ENCODE measurements around the gene PUDP.
"Not testable (repeated sequence)": the region's sequence is repeated elsewhere in the genome, so short reads cannot be mapped to it uniquely, and the experiment has no call there.

Gene PUDP

GRCh38 chrX:7071390-7071789, 76.6 kb downstream of the PUDP start:
- no peak for FAIRE-seq

GRCh38 chrX:7069556-7069955, 78.4 kb downstream of the PUDP start:
- no peak for FAIRE-seq

DNA sequence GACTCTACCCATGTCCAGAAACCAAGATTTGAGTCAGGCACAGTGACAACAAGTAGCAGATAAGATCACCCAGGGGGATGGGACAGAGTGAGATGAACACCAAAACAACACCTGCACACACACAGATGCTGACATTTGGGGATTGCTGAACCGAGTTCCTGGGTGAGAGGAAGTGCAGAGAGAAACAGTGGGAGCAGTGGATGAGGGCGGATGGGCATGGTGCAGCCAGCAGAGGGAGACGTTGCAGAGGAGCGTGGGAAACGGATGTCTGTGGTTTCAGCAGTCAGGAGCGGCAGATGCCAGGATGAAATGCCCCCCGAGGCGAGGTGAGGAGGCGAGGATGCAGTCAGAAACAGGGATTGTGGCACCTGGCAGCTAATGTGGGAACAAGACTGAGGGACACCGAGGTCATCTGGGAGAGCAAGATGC, 79.0 kb downstream of the PUDP start:
- no peak for FAIRE-seq

DNA sequence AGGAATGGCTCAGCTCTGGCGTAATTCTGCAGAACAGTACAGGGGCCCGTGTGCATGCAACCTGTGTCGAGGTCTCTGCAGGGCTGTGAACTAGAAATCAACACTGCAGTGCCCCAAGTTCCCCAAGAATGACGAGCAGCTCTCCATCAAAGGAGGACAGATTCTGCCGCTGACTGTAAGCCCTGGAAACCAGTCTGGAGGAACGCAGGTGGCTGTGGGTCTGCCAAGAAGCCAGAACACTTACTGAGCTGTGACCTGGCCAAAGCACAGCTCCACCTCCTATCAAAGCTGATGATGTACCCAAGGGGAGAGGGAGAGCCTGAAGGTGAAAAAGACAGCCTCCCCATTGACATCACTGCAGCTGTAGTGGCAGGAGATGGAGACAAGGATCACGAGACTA, 80.7 kb downstream of the PUDP start:
- FAIRE-seq: no peak

- no peak for FAIRE-seq
Measured at GRCh38 chrX:7065473-7065872, 82.5 kb downstream of the PUDP start.

DNA sequence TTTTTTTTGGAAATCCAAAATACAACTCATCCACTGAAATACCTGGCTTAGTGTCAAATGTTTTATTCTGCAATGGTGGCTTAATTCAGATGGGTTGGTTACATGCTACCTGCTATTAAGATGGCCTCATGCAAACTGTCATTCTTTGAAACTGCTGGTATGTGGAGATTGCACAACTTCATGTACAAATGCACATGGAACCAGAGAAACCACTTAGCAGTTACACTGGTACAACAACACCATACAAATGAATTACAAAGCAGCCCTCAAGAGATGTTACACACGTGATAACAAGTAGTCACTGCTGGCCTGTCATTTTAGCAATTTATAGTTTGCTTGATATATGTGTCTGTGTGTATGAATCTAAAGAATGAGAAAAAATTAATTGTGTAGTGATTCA, 85.0 kb downstream of the PUDP start:
- FAIRE-seq: no peak

GRCh38 chrX:7062276-7062675, 85.7 kb downstream of the PUDP start:
- no peak for FAIRE-seq

GRCh38 chrX:7061429-7061828, 86.5 kb downstream of the PUDP start:
- FAIRE-seq: no peak

GRCh38 chrX:7060444-7060843, 87.5 kb downstream of the PUDP start:
- no peak for FAIRE-seq

GRCh38 chrX:7059859-7060258, 88.1 kb downstream of the PUDP start:
- FAIRE-seq: no peak

DNA sequence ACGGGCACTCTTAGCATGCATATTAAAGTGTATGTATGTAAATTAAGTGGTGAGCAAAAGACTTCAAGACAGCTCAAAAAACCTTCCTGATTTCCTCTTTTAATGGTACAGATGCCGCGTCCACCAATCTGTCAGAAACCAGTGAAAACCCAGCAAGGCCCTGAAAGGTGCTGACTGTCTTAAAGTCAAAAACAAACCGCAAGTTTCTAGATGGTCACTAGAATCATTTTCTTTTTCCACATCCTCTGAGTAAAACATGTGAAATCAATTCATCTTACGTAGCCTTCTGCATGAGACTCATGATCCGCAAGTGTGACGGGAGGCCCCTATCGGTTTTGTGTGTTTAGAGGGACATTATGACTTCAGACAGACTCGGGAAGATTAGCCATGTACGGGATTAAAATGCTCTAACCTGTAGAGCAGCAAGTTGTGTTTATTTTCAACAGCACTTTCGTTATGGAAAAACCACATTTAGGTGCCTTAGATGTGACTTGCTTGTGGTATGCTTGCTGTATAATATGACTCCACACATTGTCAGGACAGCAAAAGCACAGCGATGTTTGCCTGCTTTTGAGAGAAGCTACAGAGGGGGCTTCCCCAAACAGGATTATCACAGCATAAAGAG, 88.6 kb downstream of the PUDP start:
- FAIRE-seq: no peak

DNA sequence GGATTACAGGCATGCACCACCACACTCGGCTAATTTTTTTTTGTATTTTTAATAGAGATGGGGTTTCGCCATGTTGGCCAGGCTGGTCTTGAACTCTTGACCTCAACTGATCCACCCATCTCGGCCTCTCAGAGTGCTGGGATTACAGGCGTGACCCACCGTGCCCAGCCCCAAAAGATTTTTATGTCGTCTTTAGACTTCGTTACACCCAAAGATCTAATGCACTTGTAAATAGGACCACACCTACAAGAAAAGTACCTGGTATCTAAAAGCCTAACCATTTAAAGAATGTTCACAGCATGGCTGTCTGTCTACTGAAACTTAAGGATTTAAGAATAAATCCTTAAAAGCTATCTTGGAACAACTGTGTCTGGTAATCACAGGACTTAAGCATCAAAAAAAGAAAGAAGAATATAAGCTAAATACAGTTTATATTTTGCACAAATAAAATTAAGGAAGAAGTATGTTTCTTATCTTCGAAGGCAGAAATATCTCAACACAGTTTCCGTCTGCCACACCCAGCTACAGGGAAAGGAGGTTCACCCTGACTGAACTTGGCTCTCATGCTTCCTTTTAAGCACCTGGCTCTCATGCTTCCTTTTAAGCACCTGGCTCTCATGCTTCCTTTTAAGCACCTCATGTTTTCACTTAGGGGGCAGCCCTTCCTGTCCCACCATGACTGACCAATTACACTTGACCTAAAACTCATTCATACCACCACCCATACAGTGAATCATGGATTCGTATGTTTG, 92.4 kb downstream of the PUDP start:
- FAIRE-seq: no peak

GRCh38 chrX:7054219-7055216, 93.4 kb downstream of the PUDP start:
- FAIRE-seq: no peak

DNA sequence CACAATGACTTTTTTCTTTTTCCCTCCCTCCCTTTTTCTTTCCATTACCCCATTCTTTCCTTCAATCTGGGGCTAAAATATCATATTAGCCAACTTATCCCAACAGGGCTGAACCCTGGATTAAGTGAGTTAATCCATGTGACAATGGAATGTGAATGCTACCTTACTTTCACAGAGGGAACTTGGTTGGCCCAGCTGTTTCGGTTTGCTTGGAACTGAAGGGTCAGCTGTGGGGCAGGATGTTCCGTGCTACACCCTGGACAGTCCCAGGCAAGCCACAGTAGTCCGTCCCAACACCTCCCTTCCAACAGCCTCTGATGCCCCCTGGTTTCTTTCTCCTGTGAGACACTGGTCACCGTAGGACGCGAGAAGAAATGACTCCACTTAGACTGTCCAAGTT, 95.4 kb downstream of the PUDP start:
- no peak for FAIRE-seq

DNA sequence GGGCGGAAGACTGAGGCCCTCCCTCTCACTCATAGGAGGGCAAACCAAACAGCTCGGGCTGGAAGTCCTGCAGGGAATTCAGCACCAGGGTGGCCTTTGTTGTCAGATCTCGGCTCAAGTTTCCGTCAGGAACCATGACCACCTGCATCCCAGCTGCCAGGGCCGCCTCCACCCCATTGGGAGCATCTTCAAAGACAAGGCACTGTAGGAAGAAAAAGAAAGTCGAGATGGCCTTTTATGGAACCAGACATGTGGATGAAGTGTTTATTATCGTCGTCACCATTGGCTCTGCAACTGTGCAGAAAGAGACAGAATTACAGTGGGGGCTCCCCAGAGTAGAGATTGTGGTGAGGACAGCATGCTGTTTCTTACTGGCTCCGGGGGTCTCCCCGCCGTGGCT, 97.7 kb downstream of the PUDP start:
- no peak for FAIRE-seq

DNA sequence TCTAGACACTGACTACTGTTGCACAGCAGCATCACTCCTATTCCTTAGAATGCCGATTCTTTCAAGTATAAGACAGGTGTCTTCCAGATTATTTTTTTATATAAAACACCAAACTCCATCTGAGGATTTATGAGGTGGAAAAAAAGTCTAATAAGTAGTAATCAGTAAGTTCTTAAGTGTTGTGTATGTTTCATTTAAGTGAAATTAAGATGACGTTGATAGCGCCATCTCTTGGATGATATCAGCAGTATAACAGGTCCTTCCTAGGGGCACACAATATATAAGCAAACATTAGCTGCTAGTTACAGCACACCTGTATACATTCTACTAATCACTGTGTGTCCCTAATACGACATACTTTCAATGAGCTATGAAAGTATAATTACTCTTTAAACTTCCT, 100.0 kb downstream of the PUDP start:
- FAIRE-seq: no peak

DNA sequence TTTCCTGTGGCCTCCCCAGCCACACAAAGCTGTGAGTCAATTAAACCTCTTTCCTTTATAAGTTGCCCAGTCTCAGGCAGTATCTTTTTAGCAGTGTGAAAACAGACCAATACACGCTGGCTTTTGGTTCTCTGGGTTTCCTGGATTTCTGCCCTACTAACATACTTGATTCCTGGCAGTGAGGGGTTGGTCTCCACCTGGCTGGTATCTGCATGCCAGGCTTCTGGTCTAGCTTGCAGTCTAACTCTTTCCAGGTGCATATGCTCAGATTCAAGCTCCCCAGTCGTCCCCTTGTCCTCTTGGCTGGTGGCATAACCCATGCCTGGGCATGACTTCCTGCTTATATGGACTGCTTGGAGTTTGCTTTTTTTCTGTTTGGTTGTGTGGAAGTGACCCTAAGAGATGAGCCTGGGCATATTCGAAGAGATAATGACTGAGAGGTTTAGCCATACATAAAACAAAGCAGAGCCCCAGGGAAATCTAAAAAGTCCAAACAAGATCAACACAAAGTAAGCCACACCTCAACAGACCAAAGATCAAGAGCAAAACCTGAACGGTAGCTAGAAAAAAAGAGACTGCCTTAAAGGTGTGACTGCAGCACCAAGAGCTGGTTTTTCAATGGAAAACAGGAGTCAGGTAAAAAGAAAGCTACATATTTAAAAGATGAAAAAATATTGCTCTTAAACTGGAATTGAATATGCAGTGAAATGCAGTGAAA, 102.6 kb downstream of the PUDP start:
- FAIRE-seq: no peak

DNA sequence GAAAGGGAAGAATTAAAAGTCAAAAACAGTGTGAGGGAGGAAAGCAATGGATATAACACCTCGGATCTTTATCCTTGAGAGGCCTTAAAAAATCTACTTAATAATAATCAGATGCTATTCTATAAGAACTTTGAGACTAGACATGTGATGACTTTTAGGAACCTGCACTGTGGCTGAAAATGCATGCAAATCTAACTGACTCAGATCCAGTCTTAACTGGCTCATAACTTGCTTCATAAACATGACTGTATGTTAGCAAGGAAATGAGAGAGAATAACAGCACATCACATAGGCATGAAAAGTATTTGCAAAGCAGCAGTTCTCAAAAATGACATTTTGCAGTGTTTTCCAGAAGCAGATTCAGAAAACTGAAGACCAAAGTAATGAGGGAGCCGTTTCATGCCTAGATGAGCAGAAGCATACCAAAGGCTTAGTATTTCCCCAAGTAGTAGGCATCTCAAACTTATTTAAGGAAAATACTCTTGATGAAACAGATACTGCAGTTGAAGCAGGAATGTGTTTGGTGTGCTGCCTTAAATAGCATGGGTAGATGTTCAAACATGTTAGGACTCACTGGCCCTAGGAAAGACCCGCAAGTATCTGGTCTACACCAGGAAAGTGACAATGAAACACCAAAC, 104.0 kb downstream of the PUDP start:
- FAIRE-seq: peak; percentile 82

DNA sequence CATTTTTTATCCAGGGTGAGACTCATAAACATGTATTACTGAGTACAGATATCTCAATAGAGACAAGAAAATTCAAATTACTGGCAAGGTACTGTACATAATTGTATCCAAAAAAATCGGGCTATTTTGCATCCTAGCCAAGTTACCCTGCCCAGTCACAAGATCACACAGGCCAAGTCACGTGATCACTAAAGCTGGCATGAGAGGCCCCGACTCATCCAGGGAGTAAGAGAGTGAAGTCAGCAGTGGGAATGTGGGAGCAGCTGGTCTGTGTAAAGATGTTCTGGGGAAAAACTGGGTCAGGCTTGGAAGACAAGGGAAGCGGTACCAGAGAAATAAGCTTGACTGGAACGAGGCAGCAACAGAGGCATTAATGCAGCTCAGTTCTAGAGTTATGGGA, 119.7 kb downstream of the PUDP start:
- FAIRE-seq: no peak

- no peak for FAIRE-seq
Measured at GRCh38 chrX:7027071-7027470, 120.9 kb downstream of the PUDP start.

DNA sequence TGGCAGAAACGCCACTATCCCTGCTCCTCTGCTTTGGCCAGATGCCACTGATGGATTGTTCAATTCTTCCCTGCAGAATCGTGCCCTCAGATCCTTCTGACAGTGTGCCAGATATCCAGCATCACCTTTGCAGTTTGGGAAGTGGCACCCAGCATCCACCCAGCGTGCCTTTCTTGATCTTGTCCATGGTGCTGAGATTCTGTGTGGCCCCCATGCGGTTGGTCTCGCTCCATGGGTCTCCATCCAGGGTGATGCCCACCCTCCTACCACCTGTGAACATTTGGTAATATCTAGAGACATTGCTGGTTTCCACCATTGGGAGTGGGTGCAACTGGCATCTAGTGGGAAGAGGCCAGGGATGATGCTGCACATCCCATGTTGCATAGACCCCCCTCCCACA, 121.6 kb downstream of the PUDP start:
- FAIRE-seq: not testable (repeated sequence)

- FAIRE-seq: no peak
Measured at GRCh38 chrX:7025471-7025870, 122.5 kb downstream of the PUDP start.

All from G401.6 (cell line).